ENCODE data around the gene RAPGEF3. TPM values are rescaled to one million over a fixed set of nuclear protein-coding genes. Genes with fewer than 3 reads are reported as not detected.

RAPGEF3 gene
- total RNA-seq, 3 donors from 2014 or later, result 40.6 to 87.8 (median 60.3) TPM

DNA sequence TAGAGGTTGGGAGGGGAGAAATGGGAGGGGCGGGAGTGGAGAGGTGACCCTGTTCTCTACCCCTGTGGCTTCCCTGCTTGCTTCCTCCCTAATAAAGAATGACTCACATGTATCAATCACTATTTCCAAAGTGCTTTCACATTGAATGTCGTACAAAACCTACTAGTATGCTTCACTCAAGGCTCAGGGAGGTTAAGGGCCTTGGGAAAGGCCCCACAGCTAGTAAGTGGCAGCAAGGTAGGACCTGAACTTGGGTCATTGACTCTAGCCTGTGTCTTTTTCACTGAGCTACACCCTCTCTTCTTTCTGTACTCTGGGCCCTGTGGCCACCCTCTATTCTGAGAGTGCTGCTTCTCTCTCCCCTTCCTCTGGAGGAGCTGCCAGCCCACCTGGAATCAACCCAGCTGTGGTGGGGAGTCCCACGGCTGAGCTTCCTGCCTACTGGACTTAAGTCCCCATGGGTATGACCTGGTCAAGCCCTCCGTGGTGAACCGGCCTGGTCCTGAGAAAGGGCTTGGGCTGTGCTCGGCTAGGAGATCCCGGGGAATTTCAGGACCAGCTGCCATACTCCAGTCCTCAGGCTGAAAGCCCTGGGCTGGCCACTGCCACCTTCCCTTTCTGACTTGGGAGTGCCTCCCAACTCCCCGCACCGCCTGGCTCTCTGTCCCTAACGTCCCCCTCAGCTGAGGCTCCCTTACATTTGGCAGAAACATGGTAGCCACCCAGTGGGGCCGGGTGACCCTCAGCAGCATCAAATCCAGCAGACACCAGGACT lies 27.4 kb upstream of the RAPGEF3 start:
- DNase-seq (ENCODE audit: low spot score in 2 of 2), result no peak
- intact Hi-C loops (cut with DNase I; ENCODE audit: low total_unique reads), result no loop called here
- Histone ChIP-seq H3K4me3 (no peak overlapping the region), H3K27me3 (no peaks in the 10 kb centered on the region), H3K4me1 (peaks cover 0 to 17% of the 10 kb centered on the region in 2 donors), H3K27ac (peak overlapping the region; percentile 42 to 88), H3K9me3 (no peaks in the 10 kb centered on the region), H3K36me3 (peaks cover 5% of the 10 kb centered on the region)
- TF ChIP-seq CTCF (IDR thresholded peaks at IDR 0.05) (no peak), POLR2AphosphoS5 (IDR thresholded peaks at IDR 0.05) (no peak), POLR2A (IDR thresholded peaks at IDR 0.05) (no peak)

GRCh38 chr12:47785036-47785886 lies 26.6 kb upstream of the RAPGEF3 start:
- Histone ChIP-seq H3K9me3 (no peaks in the 10 kb centered on the region), H3K4me1 (peaks cover 0 to 19% of the 10 kb centered on the region in 2 donors), H3K27me3 (no peaks in the 10 kb centered on the region), H3K27ac (peak overlapping the region; percentile 13 to 88), H3K4me3 (no peak overlapping the region), H3K36me3 (peaks cover 5% of the 10 kb centered on the region)
- intact Hi-C loops (cut with DNase I; ENCODE audit: low total_unique reads), result no loop called here
- DNase-seq (ENCODE audit: low spot score in 2 of 2), result no peak
- TF ChIP-seq CTCF (IDR thresholded peaks at IDR 0.05), result no peak

- H3K27me3 ChIP-seq, result no peaks in the 10 kb centered on the region
- H3K27ac ChIP-seq, result peak overlapping the region; percentile 79 to 88
- intact Hi-C loops (cut with DNase I; ENCODE audit: low total_unique reads), result loop anchor here (5.0 kb wide), 1 partner anchor 42 kb away; no protein-coding TSS in a partner anchor
- no peaks in the 10 kb centered on the region for H3K9me3 ChIP-seq
- peaks cover 2 to 19% of the 10 kb centered on the region in 2 donors for H3K4me1 ChIP-seq
- DNase-seq (ENCODE audit: low spot score in 2 of 2), result no peak
- H3K36me3 ChIP-seq, result peaks cover 5% of the 10 kb centered on the region
- no peak overlapping the region for H3K4me3 ChIP-seq
- no peak for TF ChIP-seq POLR2AphosphoS5 (IDR thresholded peaks at IDR 0.05)
- no peak for TF ChIP-seq CTCF (IDR thresholded peaks at IDR 0.05)
- TF ChIP-seq POLR2A (IDR thresholded peaks at IDR 0.05), result no peak
Observed at GRCh38 chr12:47783821-47784819, 25.4 kb upstream of the RAPGEF3 start.

- H3K36me3 ChIP-seq, result no peaks in the 10 kb centered on the region
- TF ChIP-seq POLR2A (IDR thresholded peaks at IDR 0.05) (no peak), POLR2AphosphoS5 (IDR thresholded peaks at IDR 0.05) (no peak), CTCF (IDR thresholded peaks at IDR 0.05) (no peak)
- peak overlapping the region; percentile 79 to 88 for H3K27ac ChIP-seq
- H3K4me3 ChIP-seq, result no peak overlapping the region
- no peak for DNase-seq (ENCODE audit: low spot score in 2 of 2)
- no peaks in the 10 kb centered on the region for H3K9me3 ChIP-seq
- H3K4me1 ChIP-seq, result peaks cover 6 to 27% of the 10 kb centered on the region in 2 donors
- intact Hi-C loops (cut with DNase I; ENCODE audit: low total_unique reads), result loop anchor here (5.0 kb wide), 1 partner anchor 41 kb away; no protein-coding TSS in a partner anchor
- no peaks in the 10 kb centered on the region for H3K27me3 ChIP-seq
Observed at GRCh38 chr12:47783024-47783755, 24.5 kb upstream of the RAPGEF3 start.

Measured in breast epithelium (tissue), 4 donors.